OCI-LY7 (cell line): Measurements from ENCODE around the gene TRMT61B. TPM values are rescaled to one million over a fixed set of nuclear protein-coding genes. Genes with fewer than 3 reads are reported as not detected.

ENCODE experiments used
- BruUV-seq: library from RNA; stranded (reverse); fragments of 400-500 nt; replicated peaks from 2 replicates; lab custom pipeline; 2021; lab: Mats Ljungman, UMichigan
- CTCF ChIA-PET: fragments of 300-600 bp; sonication (Branson Sonifier 250); formaldehyde crosslinking; loops from one replicate; lab custom pipeline; 2022; ENCODE audit warnings: antibody characterized with exemption; ENCODE audit not compliant: unreplicated experiment; lab: Charles Lee
- POLR2A ChIA-PET: fragments of 300-600 bp; sonication (Branson Sonifier 250); formaldehyde crosslinking; loops from one replicate; lab custom pipeline; 2022; ENCODE audit warnings: antibody characterized with exemption; lab: Charles Lee
- DNase-seq: peaks from one replicate; pipeline ENCODE4 v3.0.0-alpha.2; 2015; ENCODE audit warnings: low spot score
- H2AFZ ChIP-seq: fragments of 200-600 bp; sonication (generic), shearing (Covaris generic); 2 replicates; pipeline ENCODE4 v1.6.1; 2014; ENCODE audit warnings: mild to moderate bottlenecking, antibody characterized with exemption, low read length, moderate library complexity
- H3K27ac ChIP-seq: fragments of 200-600 bp; sonication (generic); 2 replicates; pipeline ENCODE4 v1.5.1; 2014; ENCODE audit warnings: mixed run types, low read depth, mild to moderate bottlenecking, moderate library complexity, low read length, inconsistent platforms; ENCODE audit not compliant: poor library complexity, severe bottlenecking
- H3K36me3 ChIP-seq: fragments of 200-600 bp; sonication (generic); 2 replicates; pipeline ENCODE4 v1.6.1; 2014; ENCODE audit warnings: mild to moderate bottlenecking, antibody characterized with exemption, low read length, moderate library complexity, mixed read lengths; ENCODE audit not compliant: insufficient read depth
- H3K4me1 ChIP-seq: fragments of 200-600 bp; sonication (generic); 2 replicates; pipeline ENCODE4 v1.5.1; 2014; ENCODE audit warnings: mild to moderate bottlenecking, low read length; ENCODE audit not compliant: insufficient read depth, poor library complexity, severe bottlenecking
- H3K4me2 ChIP-seq: fragments of 200-600 bp; sonication (generic); 2 replicates; pipeline ENCODE4 v1.6.1; 2014; ENCODE audit warnings: mild to moderate bottlenecking, low read length
- H3K4me3 ChIP-seq: fragments of 200-600 bp; sonication (generic); 2 replicates; pipeline ENCODE4 v1.5.1; 2014; ENCODE audit warnings: mild to moderate bottlenecking, low read depth, low read length; ENCODE audit not compliant: poor library complexity, severe bottlenecking
- H3K79me2 ChIP-seq: fragments of 200-600 bp; sonication (generic); 2 replicates; pipeline ENCODE4 v1.6.1; 2016; ENCODE audit warnings: low read depth, mild to moderate bottlenecking, low read length, moderate library complexity, mixed read lengths; ENCODE audit not compliant: insufficient read depth
- H3K9me2 ChIP-seq: fragments of 200-600 bp; sonication (generic); 2 replicates; pipeline ENCODE4 v1.6.1; 2016; ENCODE audit warnings: mild to moderate bottlenecking, low read length, mixed read lengths; ENCODE audit not compliant: insufficient read depth
- H3K9me3 ChIP-seq: fragments of 200-600 bp; sonication (generic); 2 replicates; pipeline ENCODE4 v1.6.1; 2014; ENCODE audit warnings: mild to moderate bottlenecking, mixed run types, low read length, mixed read lengths
- H4K20me1 ChIP-seq: fragments of 200-600 bp; sonication (generic); 2 replicates; pipeline ENCODE4 v1.6.1; 2014; ENCODE audit warnings: mild to moderate bottlenecking, antibody characterized with exemption, low read length, moderate library complexity, mixed read lengths; ENCODE audit not compliant: insufficient read depth
- EZH2phosphoT487 ChIP-seq: fragments of 200-600 bp; sonication (generic); IDR thresholded peaks from 2 replicates; pipeline ENCODE4 v1.6.1; 2018; ENCODE audit warnings: low read depth, borderline replicate concordance, mild to moderate bottlenecking, mixed run types, antibody characterized with exemption, low read length, moderate library complexity, mixed read lengths
- intact Hi-C: fragments of 100-400 bp; cut with micrococcal nuclease; formaldehyde crosslinking; loops from one replicate; pipeline ENCODE4 v1.10.0; 2022; ENCODE audit not compliant: unreplicated experiment
- total RNA-seq, 2 experiments: library from RNA; depleted of rRNA in 1 of 2; stranded (reverse); fragments of >200 nt in 1 of 2; shearing (Covaris generic) in 1 of 2; gene quantifications; 2 replicates each; pipeline ENCODE4 v1.2.3, GENCODE V29; 2014 to 2022
- TF ChIP-seq, protein P1 (sequence below): fragments of 200-600 bp; sonication (generic); conservative IDR thresholded peaks from 2 replicates; pipeline ENCODE4 v1.5.1; 2014; ENCODE audit warnings: mild to moderate bottlenecking, antibody characterized with exemption, low read length, moderate library complexity, mixed read lengths

Gene TRMT61B
- total RNA-seq, 2 experiments from 2014 or later = 17.8 to 22.7 TPM

DNA sequence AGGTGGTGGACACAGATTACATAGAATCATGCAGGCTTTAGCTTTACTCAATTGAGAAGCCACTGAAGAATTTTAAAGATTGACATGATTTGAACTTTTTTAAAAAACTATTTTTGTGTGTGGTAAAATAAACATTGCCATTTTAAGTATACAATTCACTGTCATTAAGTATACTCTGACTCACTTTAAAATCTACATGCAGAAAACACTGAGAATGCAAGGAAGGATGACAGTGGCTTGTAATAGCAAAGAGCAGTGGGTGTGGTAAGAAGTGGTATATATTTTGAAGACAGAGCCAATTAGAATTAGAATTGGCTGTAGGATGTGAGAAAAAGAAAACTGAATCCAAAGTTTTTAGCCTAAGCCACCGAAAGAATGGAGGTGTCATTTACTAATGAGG lies 14.9 kb downstream of the TRMT61B start:
- H2AFZ ChIP-seq = no peak overlapping the region
- ChIA-PET CTCF (no interaction called here), POLR2A (interaction anchor here (0.6 kb wide), 1 partner anchor 10 kb away, joined by 4 read pairs; no protein-coding TSS in a partner anchor)
- H3K27ac ChIP-seq = no peak overlapping the region
- H3K79me2 ChIP-seq = no peaks in the 10 kb centered on the region
- peaks cover 54% of the 10 kb centered on the region for H3K36me3 ChIP-seq
- no peak overlapping the region for H3K4me3 ChIP-seq
- H3K9me3 ChIP-seq = no peaks in the 10 kb centered on the region
- H3K4me1 ChIP-seq = no peaks in the 10 kb centered on the region
- H3K9me2 ChIP-seq = no peaks in the 10 kb centered on the region
- BruUV-seq = no TSS peak
- no peak for DNase-seq
- H4K20me1 ChIP-seq = no peaks in the 10 kb centered on the region
- intact Hi-C loops = no loop called here
- no peak overlapping the region for H3K4me2 ChIP-seq
- TF ChIP-seq, protein P1, sequence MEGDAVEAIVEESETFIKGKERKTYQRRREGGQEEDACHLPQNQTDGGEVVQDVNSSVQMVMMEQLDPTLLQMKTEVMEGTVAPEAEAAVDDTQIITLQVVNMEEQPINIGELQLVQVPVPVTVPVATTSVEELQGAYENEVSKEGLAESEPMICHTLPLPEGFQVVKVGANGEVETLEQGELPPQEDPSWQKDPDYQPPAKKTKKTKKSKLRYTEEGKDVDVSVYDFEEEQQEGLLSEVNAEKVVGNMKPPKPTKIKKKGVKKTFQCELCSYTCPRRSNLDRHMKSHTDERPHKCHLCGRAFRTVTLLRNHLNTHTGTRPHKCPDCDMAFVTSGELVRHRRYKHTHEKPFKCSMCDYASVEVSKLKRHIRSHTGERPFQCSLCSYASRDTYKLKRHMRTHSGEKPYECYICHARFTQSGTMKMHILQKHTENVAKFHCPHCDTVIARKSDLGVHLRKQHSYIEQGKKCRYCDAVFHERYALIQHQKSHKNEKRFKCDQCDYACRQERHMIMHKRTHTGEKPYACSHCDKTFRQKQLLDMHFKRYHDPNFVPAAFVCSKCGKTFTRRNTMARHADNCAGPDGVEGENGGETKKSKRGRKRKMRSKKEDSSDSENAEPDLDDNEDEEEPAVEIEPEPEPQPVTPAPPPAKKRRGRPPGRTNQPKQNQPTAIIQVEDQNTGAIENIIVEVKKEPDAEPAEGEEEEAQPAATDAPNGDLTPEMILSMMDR = no peak
- no peak for TF ChIP-seq EZH2phosphoT487

DNA sequence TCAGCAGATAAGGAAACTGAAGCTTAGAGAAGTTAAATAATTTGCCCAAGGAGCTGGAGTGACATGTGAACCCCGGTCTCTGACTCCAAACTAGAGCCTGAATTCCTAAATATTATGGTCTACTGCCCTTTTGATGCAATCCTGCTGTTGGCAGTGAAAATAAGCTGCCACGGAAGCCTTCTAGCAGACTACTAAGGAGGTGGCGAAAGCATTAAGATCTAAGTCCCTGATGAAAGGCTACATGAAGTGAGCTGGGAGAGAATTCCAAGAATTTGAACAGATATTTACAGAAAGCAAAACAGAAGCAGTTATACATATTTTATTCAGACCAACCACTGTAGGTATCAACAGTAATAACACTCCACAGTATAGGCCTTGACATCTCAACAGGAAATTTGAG lies 28.1 kb downstream of the TRMT61B start:
- no peak for TF ChIP-seq EZH2phosphoT487
- TF ChIP-seq, protein P1 = no peak
- no peaks in the 10 kb centered on the region for H3K79me2 ChIP-seq
- intact Hi-C loops = no loop called here
- no peak overlapping the region for H3K4me2 ChIP-seq
- peaks cover 3% of the 10 kb centered on the region; the same call in 1 of the 2 replicates for H3K36me3 ChIP-seq
- H2AFZ ChIP-seq = no peak overlapping the region
- H3K9me2 ChIP-seq = no peaks in the 10 kb centered on the region
- H3K4me3 ChIP-seq = no peak overlapping the region
- BruUV-seq = no TSS peak
- DNase-seq = no peak
- CTCF ChIA-PET = no interaction called here
- H4K20me1 ChIP-seq = no peaks in the 10 kb centered on the region
- no peaks in the 10 kb centered on the region for H3K4me1 ChIP-seq
- H3K9me3 ChIP-seq = no peaks in the 10 kb centered on the region
- H3K27ac ChIP-seq = no peak overlapping the region
- POLR2A ChIA-PET = interaction anchor here (0.8 to 1.6 kb wide), 2 partner anchors 8 to 13 kb away, joined by 3 to 6 read pairs; no protein-coding TSS in a partner anchor

DNA sequence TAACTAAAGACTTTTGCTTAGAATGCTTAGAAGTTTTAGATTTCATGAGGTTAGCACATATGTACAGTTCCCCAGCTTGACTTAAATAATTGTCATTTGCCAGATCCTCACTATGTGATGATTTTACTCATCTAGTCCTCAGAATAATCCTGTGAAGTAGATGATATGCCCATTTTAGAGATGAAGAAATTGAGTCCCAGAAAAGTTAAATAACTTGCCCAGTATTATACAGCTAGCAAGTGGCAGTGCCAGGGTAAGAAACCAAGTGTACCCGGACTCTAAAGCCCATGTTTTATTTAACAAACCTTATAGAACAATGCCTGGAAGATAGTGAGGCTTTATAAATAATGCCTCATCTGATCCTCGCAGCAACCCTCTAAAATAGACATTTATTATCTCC lies 31.1 kb downstream of the TRMT61B start:
- ChIA-PET CTCF (no interaction called here), POLR2A (no interaction called here)
- no peak for DNase-seq
- Histone ChIP-seq H3K4me3 (no peak overlapping the region), H3K4me1 (no peaks in the 10 kb centered on the region), H3K9me3 (no peaks in the 10 kb centered on the region), H4K20me1 (no peaks in the 10 kb centered on the region), H3K4me2 (no peak overlapping the region), H3K36me3 (no peaks in the 10 kb centered on the region), H2AFZ (no peak overlapping the region), H3K9me2 (no peaks in the 10 kb centered on the region), H3K79me2 (no peaks in the 10 kb centered on the region), H3K27ac (no peak overlapping the region)
- TF ChIP-seq, protein P1 = no peak
- TF ChIP-seq EZH2phosphoT487 = no peak
- no TSS peak for BruUV-seq
- intact Hi-C loops = no loop called here
